HG03439 (cell line): ENCODE results near the gene EPHA3.

Source experiments
- ATAC-seq: cut with Tn5 transposase; IDR thresholded peaks from one replicate; pipeline ENCODE4 v1.9.1; 2021; ENCODE audit warnings: mild to moderate bottlenecking, moderate library complexity; ENCODE audit not compliant: unreplicated experiment

EPHA3 gene

DNA sequence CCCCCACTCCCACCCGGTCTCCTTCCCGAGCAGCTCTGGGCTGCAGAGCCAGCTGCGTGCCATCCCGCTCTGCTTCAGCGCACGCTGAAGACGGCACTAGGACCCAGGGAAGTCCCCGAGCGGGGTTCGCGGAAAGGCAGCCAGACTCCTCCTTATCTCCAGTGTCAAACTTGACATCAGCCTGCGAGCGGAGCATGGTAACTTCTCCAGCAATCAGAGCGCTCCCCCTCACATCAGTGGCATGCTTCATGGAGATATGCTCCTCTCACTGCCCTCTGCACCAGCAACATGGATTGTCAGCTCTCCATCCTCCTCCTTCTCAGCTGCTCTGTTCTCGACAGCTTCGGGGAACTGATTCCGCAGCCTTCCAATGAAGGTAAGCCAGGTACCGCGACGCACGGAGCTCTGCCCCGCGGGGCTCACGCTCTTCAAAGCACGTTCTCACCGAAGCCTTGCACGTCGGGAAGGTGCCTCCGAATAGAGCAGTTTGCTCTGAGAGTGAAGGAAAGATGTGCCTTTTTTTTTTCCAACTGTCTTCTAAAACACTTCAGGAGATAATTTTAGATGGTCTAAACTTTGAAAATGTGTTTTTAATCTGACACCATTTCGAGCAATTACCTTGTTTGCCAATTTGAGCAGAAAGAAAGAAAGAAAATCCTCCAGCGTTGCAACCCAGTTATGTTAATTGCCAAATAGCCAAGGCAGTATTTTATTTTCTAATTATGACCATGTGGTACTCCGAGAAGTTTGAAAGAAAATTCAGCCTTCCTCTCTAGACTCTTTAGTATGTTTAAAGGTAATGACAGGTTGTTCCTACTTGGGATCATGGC lies at the start of gene EPHA3:
Gene EPHA3 (plus strand): TSS at position 161 of the 830 bp plus-strand sequence. CDS start 128 bp downstream, at position 289.
- ATAC-seq, result peak; percentile 88

DNA sequence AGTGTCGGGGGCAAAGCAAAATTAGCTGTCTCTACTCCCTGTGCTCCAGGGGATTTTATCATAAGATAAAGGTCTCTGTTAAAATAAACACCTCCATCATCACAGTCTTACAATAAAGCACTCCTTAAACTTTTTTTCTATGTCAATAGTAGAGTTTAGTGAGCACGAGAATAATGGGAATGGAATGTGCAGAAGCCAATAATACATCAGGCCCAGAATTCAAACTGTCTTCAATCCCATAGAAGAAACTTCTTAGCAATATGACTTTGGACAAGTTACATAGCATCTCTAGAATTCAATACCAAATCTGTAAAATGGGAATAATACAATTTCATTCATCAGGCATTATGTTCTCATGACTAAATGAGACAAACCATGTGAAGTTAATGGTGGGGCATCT lies 49.0 kb upstream of the EPHA3 start:
- ATAC-seq, result no peak

DNA sequence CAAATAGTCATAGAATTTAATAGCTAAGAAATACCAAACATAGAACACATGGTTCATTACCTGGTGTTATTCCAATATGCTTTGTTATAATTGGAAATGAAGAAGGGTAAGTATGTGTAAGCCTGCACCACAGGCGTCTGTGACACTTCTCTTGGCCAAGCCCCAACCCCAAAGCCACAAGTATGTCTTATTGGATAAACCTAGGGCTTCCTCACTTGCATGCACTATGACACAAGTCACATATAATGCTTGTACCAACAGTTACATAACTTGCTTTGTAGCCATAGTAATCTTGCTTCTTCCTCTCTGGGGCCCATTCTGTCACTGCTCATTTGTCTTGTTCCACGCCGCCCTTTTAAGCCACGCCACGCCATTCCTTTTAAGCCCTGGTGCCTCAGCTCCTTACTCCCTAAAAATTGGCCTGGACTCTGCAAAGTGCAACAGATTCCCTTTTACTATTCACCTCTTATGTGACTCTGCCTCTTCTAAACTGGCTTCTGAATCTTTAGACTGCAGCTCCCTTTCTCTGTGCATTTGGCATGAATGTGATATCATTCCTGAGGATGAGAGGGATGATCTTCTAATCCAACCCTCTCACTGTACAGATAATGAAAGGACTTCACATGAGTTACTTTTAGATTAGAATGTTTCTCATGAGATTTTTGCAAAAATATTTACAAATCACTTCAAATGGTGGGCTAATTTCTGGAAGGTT lies 48.1 kb upstream of the EPHA3 start:
- no peak for ATAC-seq

DNA sequence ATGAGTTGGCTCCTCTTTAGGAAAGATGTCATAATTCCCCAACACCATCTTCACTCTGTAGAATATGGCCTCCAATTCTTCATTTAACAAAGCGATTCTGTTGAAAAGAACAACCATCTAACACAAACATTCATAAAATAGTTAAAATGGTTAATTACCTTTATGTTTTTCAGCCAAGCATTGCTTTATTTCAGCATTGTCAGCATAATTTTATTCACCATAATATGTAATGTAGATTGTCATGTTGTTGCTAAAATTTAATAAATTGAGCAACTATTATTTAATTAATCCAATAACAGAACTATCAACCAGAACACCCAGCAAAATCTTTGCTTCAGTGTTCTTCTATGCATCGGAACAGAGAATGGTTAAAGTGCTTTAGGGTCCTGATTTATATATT lies 46.2 kb upstream of the EPHA3 start:
- ATAC-seq, result no peak

DNA sequence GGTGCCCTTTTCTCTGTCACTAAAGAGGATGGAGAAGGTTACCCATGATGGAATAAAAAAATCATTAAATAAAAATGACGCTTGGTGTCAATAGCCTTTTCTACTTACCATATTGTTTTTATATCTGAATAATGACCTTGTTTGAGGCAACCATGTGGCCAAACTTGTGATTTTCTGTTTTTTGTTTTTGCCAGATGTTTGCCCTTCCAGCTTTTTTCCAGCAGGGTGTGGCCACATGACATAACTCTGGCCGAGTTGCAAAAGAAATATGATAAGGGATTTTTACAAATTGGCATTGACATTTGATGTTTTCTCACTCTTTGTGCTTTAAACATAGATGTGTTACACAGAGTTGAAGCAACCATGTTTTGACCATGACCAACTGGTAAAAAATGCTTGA lies 39.7 kb upstream of the EPHA3 start:
- no peak for ATAC-seq

DNA sequence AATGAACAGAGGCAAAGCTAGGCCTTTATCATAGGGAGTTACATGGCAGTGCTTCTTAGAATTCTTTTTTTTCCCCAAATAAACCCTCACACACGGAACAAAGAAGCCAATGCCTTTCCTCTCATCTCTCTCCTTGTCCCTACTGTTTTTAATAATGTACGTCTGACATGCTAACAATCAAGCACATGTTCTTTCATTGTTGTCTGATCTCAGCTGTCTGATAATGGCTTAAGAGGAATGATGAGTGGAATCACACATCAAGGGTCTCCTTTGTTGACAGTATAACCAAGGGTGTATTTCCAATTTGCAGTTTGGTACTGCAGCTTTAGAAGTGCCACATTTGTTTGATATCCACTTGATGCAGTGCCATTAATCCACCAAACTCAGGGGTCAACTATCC lies 34.8 kb upstream of the EPHA3 start:
- ATAC-seq, result no peak

DNA sequence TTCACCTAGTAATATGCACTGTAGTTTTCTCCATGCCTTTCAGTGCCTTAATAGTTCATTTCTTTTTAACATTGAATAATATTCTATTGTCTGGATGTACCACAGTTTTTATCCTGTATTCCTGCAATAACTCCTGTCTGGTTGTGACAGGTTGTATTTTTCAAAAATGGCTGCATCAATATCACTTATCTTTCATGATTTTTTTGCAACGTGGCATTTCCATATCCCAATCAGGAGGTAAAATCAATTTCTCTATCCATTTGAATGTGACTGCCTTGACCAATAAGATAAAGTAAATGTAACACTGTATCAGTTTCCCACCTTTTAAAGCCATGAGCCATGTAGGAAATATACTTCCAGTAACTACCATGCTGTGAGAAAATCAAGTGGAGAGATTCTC lies 27.5 kb upstream of the EPHA3 start:
- no peak for ATAC-seq

DNA sequence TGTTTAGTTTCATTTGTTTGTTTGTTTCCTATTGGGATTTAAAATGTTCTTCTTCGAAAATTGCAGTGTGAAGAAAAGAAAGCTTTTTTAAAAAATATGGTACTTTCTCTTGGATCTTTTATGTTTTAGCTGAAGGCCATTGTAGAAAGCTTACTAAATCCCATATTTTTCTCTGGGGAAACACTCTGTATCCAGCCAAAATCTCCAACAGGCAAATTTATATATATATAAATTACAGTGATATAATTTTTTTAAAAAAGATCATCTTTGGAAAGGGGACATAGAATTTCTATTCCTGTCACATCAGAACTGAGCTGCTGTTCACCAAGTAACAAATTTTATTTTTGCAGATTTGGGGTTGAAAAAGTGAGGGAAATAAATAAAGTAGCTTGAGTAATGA lies 19.6 kb upstream of the EPHA3 start:
- ATAC-seq, result no peak

DNA sequence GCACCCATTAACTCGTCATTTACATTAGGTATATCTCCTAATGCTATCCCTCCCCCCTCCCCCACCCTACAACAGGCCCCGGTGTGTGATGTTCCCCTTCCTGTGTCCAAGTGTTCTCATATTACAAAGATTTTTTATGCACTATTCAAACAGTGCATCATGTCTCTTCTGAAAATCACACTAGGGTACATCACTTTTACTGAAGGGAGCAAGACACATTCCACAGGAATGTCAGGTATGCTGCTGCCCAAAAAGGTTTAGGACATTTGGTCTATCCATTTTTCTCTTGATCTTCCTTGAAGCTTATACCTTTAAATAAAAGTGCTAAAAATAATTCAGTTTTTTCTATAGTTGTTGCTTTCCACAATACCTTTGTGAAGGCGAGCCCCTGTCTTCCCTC lies 9.2 kb upstream of the EPHA3 start:
- no peak for ATAC-seq

DNA sequence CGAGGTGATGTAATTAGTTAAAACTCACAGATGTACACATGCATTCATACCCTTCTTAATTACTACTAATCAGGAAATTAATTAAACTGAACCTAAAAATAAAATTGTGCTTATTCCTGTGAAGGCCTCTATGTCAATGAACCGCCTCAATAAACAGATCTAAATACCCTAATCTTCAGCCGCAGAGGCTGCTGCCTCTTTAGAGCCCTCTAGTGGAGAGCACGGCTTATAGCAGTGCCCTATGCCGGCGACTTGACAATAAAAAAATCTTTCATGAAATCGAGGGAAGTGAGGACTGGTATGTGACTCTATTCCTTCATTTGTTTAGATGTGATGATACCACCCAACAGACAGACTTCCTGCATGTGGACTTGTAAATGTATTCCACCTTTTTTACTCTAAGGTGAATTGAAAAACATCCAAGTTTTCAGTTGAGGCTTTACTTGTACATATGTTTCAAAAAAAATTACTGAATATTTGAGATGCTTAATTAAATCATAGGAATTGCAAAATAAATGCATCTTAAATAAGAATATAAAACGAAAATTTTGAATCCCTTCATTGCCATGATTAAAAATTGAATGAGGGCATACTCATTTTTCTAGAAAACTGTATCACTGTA lies 8.3 kb upstream of the EPHA3 start:
- peak; percentile 94 for ATAC-seq

DNA sequence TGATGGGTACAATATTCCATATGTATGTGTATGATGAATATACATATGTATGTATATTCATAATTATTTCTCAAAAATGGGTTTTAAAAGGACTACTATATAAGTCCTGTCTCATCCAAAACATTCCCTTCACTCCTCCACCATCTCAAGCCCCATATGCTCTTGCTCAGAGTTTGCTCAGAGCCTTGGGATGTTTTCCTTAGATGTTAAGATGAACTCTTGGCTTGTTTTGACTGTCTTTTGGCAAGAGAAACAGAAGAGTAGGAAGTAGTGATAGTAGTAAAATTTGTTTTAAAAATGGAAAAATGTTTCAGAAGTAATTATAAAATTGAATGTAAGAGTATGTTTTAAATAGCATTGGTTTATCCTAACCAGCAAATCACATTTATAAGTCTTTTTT lies 6.2 kb upstream of the EPHA3 start:
- no peak for ATAC-seq

DNA sequence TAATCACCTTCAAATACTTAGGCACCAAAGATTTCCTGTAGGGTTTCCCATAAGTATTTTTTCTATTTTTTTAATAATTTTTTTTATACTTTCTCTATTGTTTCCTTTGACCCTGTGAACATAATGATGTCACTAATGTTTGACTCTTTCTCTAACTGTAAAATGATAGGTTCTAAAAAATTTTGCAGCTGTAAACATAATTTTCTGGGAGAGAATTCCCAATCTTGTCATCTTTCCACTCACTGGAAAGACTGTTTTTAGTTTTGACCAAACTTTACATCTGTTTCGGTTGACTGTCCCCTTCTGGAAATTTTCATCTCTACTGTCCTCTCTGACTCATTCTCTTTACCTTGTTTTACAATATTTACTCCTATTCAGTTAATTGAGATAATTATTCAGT lies 5.5 kb upstream of the EPHA3 start:
- no peak for ATAC-seq

DNA sequence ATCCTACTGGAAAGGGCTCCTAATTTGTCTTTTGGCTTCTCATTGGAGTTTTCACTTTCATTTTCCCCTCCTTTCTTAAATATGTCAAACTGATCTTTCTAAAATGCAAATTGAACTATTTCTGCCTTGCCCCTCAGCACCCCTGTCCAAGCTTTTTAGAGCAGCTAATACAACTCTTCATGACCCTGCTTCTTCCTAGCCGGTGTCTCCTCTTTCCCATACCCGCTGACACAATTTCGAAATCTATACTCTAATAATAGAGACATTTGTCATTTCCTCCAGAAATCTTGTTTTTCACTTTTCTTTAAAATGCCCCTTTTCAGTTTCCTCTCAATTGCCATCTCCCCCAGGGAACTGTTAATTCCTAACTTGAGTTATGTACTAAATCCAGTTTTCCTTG lies 2.9 kb upstream of the EPHA3 start:
- ATAC-seq, result no peak

DNA sequence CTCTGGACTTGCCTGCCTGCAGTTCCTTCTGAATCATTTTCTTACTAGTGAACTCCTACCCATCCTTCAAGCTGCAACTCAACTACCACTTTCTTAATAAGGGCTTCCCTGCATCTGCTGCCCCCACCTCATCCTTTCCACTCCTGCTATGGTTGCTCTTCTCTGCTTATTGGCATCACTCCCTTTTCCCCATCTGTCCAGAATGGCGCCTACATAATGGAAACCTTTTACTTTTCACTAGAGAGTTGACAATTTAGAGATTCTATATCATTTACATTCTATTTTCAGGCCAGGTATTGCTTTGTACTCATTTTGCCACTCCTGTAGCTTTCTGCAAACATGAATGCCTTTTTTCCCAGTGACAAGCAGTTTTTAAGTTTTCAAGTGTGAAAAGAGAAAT lies 1.9 kb upstream of the EPHA3 start:
- no peak for ATAC-seq

DNA sequence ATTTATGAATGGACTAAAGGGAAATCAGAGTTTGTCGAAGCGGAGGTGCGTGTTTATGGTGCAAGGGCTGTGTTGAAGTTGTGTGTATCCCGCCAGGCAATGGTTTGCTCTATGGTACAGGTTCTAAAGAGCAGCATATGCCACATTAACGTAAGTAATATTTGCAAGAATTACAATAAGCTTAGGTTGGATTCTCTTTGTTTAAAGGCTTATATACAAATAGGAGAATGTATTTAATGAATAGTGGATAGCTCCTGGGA lies 800 bp downstream of the EPHA3 start:
- no peak for ATAC-seq

DNA sequence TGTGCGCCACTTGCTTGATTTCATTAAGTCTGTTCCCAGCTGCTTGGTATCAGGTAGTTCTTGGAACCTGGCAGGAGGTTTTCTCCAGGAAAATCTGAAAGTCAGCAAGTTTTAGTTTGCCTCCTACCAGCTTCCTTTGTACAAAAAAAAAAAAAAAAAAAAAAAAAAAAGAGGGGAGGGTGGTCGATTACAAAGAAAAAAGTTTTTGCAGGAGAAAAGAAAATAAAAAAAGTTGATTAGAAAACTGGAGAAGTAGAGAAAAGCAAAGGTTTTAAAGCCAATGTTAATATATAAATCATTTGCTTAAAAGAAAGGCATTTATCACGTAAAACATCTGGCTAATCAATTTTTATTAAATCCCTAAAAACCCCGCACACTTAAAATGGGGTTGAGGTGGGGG lies 5.9 kb downstream of the EPHA3 start:
- no peak for ATAC-seq

DNA sequence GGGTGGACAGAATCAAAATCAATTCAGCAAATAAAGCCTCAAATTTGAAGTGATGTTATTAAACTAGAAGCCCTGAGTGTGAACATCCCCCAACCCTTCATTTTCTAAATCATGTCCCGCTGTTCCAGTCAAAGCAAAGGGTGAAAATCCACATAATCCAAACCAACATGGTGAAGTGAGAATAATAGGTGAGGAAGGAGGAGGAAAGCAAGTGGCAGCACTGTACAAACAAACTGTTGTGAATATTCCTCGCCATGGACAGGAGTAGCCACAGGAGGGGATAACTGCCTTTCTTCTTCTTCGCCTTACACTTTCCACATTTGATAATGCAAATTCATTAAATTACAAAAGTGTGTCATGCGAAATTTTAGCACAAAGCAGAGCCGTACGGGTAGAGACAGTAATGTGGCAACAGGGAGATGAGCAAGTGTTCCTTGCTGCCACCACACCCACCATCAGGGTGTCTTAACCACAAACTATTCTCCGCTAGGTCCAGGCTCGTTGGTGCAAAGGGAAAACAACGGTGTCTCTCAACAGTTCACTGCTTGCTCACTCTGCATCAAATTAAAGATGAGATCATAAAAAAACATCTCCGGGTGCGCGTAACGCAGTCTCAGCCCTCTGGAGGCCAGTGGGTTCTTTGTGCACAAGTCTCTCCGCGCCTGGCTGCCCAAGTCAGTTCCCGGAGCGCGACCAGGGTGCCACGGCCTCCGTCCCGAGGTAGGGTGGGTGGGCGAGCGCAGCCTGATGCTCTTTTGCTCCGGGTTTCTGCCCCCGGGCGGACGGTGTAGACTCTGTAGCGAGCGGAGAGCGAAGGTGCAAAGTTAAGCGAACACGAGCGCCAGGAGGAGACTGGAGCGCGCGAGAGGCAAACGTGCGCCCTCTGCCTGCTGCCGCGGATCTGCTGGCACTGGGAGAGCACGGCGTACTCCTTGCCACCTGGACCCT lies 6.7 kb downstream of the EPHA3 start:
- ATAC-seq, result peak; percentile 88

DNA sequence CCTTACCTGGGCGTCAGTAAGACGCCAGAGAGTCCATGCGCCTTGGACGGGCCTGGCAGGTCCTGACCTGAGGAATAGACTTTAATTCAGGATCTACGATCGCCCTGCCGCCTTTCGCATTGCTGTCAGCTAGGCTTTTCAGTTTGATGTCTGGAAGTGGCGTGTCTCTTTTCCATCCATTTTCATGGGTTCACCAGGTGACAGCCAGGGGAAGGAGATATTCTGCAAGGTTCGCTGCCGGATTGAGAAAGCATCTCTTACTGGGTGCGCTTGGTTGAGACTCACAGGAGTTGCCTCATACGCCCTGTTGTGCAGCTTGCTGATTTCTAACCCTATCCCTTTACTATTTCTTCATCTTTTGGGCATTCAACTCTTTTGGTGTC lies 7.4 kb downstream of the EPHA3 start:
- no peak for ATAC-seq

DNA sequence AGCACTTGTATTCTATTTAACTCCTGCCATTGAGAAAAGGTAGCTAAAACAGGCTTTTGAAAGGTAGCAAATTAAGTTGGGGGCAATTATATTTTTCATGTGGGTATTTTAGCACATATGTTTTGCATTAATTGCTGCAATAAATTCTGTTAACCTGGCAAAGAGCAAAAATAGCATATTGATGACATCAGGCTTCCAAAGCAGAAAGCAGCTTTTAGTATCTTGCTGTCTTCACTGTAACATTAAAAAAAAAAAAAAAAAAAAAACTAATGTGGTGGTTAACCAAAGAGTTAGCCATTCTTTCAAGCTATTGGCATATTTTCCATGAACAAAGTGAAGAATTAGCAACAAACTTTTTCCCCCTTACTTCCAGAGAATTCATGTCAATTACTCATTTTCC lies 9.1 kb downstream of the EPHA3 start:
- no peak for ATAC-seq

DNA sequence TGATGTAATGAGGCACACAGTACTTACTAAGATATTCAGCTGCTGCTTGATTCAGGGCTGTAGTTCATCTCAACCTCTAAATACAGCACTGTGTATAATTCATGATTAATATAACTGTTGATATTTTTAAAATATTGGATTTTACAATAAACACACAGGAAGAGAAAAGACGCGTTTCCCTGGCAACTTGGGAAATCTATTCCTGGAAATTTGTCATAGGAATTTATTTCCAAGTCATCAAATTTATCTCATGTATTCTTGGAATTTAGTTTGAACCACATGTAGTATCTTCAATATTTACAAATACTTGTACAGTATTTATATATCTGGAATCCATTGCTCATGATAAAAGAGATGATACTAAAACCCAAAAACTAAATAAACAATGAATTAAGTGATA lies 30.6 kb downstream of the EPHA3 start:
- ATAC-seq, result no peak

DNA sequence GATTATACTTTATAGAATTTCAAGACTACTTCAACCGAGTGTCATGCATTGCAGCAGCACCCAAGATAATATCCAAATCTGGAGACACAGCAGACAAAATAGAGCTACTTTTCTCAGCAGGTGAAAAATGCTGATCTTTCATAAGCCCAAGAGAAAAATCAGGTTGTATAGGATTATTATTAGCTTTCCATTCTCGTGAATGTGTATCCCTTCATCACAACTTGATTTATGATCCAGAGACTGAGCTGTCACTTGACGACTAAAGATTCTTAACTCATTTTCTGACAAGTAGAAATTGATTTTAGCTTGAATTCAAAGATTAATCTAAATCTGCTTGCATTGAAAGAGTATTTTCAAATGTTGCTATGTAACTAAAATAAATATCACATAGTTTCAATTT lies 32.4 kb downstream of the EPHA3 start:
- no peak for ATAC-seq
